IMR-90 (cell line): ENCODE data around the gene LTBP2. TPM values are rescaled to one million over a fixed set of nuclear protein-coding genes. Genes with fewer than 3 reads are reported as not detected.
A peak's percentile ranks its signal among the peaks of the same experiment; 100 is the strongest.

ENCODE experiments used
- ATAC-seq: fragments of 200-7000 bp; cut with Tn5 transposase; 2 replicates; pipeline ENCODE4 v1.9.1; 2020; ENCODE audit warnings: low read depth, mild to moderate bottlenecking, moderate library complexity
- BruUV-seq: library from RNA; stranded (reverse); fragments of 400-500 nt; replicated peaks from 2 replicates; lab custom pipeline; 2021; lab: Mats Ljungman, UMichigan
- CTCF ChIA-PET: fragments of 300-600 bp; formaldehyde crosslinking; extraction: SDS; loops from one replicate; lab custom pipeline; 2021; ENCODE audit warnings: antibody characterized with exemption; lab: Yijun Ruan, JAX
- POLR2A ChIA-PET: fragments of 300-600 bp; sonication (Branson Sonifier 250); formaldehyde crosslinking; loops from one replicate; lab custom pipeline; 2022; ENCODE audit warnings: antibody characterized with exemption; ENCODE audit not compliant: unreplicated experiment; lab: Charles Lee
- DNase-seq: peaks from one replicate; pipeline ENCODE4 v3.0.0; 2013
- H2AFZ ChIP-seq: replicated peaks from 2 replicates; pipeline ENCODE3; 2013; ENCODE audit warnings: low read length, mild to moderate bottlenecking; ENCODE audit not compliant: poor library complexity
- H2AK5ac ChIP-seq: 2 replicates; pipeline ENCODE4 v1.6.1; 2013; ENCODE audit warnings: low read depth, low read length, inconsistent platforms
- H2AK9ac ChIP-seq: replicated peaks from 2 replicates; pipeline ENCODE3; 2013; ENCODE audit warnings: mild to moderate bottlenecking, low read depth, low read length, moderate library complexity; ENCODE audit not compliant: poor library complexity
- H2BK120ac ChIP-seq: 2 replicates; pipeline ENCODE4 v1.6.1; 2013; ENCODE audit warnings: low read depth, low read length, inconsistent platforms
- H2BK15ac ChIP-seq: 3 replicates; pipeline ENCODE4 v1.6.1; 2013; ENCODE audit warnings: low read depth, low read length, inconsistent platforms
- H2BK20ac ChIP-seq: 2 replicates; pipeline ENCODE4 v1.6.1; 2013; ENCODE audit warnings: low read depth, mild to moderate bottlenecking, inconsistent platforms, low read length, moderate library complexity
- H2BK5ac ChIP-seq: 2 replicates; pipeline ENCODE4 v1.6.1; 2013; ENCODE audit warnings: mild to moderate bottlenecking, low read depth, low read length, inconsistent platforms; ENCODE audit not compliant: poor library complexity, severe bottlenecking
- H3K14ac ChIP-seq: replicated peaks from 2 replicates; pipeline ENCODE4 v1.6.1; 2013; ENCODE audit warnings: low read depth, low read length, inconsistent platforms
- H3K18ac ChIP-seq: 2 replicates; pipeline ENCODE4 v1.6.1; 2013; ENCODE audit warnings: low read depth, low read length, control low read depth
- H3K23ac ChIP-seq: 2 replicates; pipeline ENCODE4 v1.6.1; 2013; ENCODE audit warnings: low read depth, low read length, inconsistent platforms
- H3K27ac ChIP-seq: 2 replicates; pipeline ENCODE4 v1.5.1; 2013; ENCODE audit warnings: mild to moderate bottlenecking, control low read depth, low read length; ENCODE audit not compliant: insufficient read depth
- H3K27me3 ChIP-seq: 2 replicates; pipeline ENCODE4 v1.6.1; 2013; ENCODE audit warnings: low read length; ENCODE audit not compliant: control insufficient read depth, insufficient read depth
- H3K36me3 ChIP-seq: 2 replicates; pipeline ENCODE4 v1.6.1; 2013; ENCODE audit warnings: low read length, mixed read lengths; ENCODE audit not compliant: control insufficient read depth, insufficient read depth
- H3K4ac ChIP-seq: 2 replicates; pipeline ENCODE4 v1.6.1; 2013; ENCODE audit warnings: low read depth, low read length, inconsistent platforms
- H3K4me1 ChIP-seq: 2 replicates; pipeline ENCODE4 v1.6.1; 2013; ENCODE audit warnings: low read length, mixed read lengths; ENCODE audit not compliant: control insufficient read depth, insufficient read depth
- H3K4me2 ChIP-seq: 2 replicates; pipeline ENCODE4 v1.6.1; 2013; ENCODE audit warnings: low read depth, mild to moderate bottlenecking, control low read depth, low read length, moderate library complexity
- H3K4me3 ChIP-seq: 2 replicates; pipeline ENCODE4 v1.5.1; 2013; ENCODE audit warnings: low read depth, mild to moderate bottlenecking, control low read depth, low read length, moderate library complexity; ENCODE audit not compliant: insufficient read depth
- H3K56ac ChIP-seq: 2 replicates; pipeline ENCODE4 v1.6.1; 2013; ENCODE audit warnings: low read length, inconsistent platforms; ENCODE audit not compliant: insufficient read depth; ENCODE audit errors: extremely low read depth
- H3K79me1 ChIP-seq, 2 experiments: 2 replicates each; pipeline ENCODE4 v1.6.1; 2013; ENCODE audit warnings: low read length in 2 of 2, inconsistent platforms in 1 of 2, low read depth in 1 of 2
- H3K9ac ChIP-seq: 2 replicates; pipeline ENCODE4 v1.6.1; 2013; ENCODE audit warnings: low read depth, low read length, control low read depth
- H3K9me1 ChIP-seq: 2 replicates; pipeline ENCODE4 v1.6.1; 2013; ENCODE audit warnings: low read length, inconsistent platforms; ENCODE audit not compliant: insufficient read depth
- H3K9me3 ChIP-seq: 2 replicates; pipeline ENCODE4 v1.6.1; 2013; ENCODE audit warnings: low read length; ENCODE audit not compliant: control insufficient read depth, insufficient read depth
- H4K20me1 ChIP-seq: 2 replicates; pipeline ENCODE4 v1.6.1; 2013; ENCODE audit warnings: low read length, inconsistent platforms; ENCODE audit not compliant: insufficient read depth
- H4K5ac ChIP-seq: 2 replicates; pipeline ENCODE4 v1.6.1; 2013; ENCODE audit warnings: mild to moderate bottlenecking, low read depth, low read length, control low read depth
- H4K8ac ChIP-seq, 2 experiments: 2 replicates each; pipeline ENCODE4 v1.6.1; 2013; ENCODE audit warnings: low read depth in 2 of 2, low read length in 2 of 2, control low read depth in 1 of 2, inconsistent platforms in 1 of 2
- H4K91ac ChIP-seq: 2 replicates; pipeline ENCODE4 v1.6.1; 2013; ENCODE audit warnings: low read depth, low read length, inconsistent platforms; ENCODE audit not compliant: insufficient read depth
- CEBPB ChIP-seq: IDR thresholded peaks from 2 replicates; pipeline ENCODE4 v1.6.1; 2012; ENCODE audit warnings: low read depth, low read length, improper control_type of control experiment
- MAZ ChIP-seq: IDR thresholded peaks from 2 replicates; pipeline ENCODE4 v1.6.1; 2012; ENCODE audit warnings: low read depth, mild to moderate bottlenecking, low read length, improper control_type of control experiment, moderate library complexity, borderline replicate concordance
- dilution Hi-C: fragments of 300-500 bp; cut with HindIII; formaldehyde crosslinking; loops from one replicate; pipeline ENCODE4 v1.14.3; 2018; ENCODE audit warnings: low sequenced_read_pairs; ENCODE audit not compliant: unreplicated experiment
- in situ Hi-C: fragments of 300-500 bp; cut with MboI; formaldehyde crosslinking; loops from 3 replicates; pipeline ENCODE4 v1.14.3; 2019; ENCODE audit warnings: low sequenced_read_pairs, inconsistent platforms, mixed read lengths
- intact Hi-C: fragments of 100-400 bp; cut with micrococcal nuclease; formaldehyde crosslinking; loops from 2 replicates; pipeline ENCODE4 v1.10.0; 2022
- polyA plus RNA-seq, 3 experiments: library from polyadenylated mRNA; depleted of rRNA; stranded (reverse); fragments of >200 nt; gene quantifications; 2 replicates each; pipeline ENCODE4 v1.2.3, GENCODE V29; 2012; ENCODE audit warnings: low replicate concordance in 1 of 3
- total RNA-seq: library from RNA; depleted of rRNA; stranded (reverse); fragments of >200 nt; gene quantifications from 2 replicates; pipeline ENCODE4 v1.2.3, GENCODE V29; 2012

Gene LTBP2
- total and polyA plus RNA-seq, 2 of the 4 experiments (the other 2 are of a cell fraction), result 23.8 to 79.3 TPM

DNA sequence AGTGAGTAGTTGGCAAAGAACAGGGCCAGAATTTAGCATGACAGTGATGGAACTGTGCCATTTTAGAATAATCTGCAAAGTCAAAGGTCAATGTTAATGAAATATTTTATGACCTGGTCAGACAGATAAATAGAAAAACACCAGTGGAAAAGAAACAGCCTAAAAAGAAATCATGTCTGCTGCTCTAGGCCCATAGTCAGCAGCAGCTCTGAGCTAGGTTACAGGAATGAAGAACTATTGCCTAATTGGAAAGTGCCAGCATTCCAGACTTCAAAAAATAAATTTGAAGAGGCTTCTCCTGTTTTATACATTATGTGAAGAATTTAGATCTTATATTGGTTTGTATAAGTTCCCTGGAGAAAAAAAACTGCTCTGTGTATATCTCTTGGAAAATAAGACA is 128.7 kb downstream of the LTBP2 start:
- Histone ChIP-seq H3K36me3 (peaks cover 16% of the 10 kb centered on the region), H3K27ac (no peak overlapping the region)
- no TSS peak for BruUV-seq

More for the DNA sequence above, 128.7 kb downstream of the LTBP2 start:
- H3K9me1 ChIP-seq, result peaks cover 6% of the 10 kb centered on the region; the same call in 1 of the 2 replicates
- no peak overlapping the region; a peak in 1 of 4 replicates for H4K8ac ChIP-seq
- no peak overlapping the region for H3K9ac ChIP-seq
- H2AK9ac ChIP-seq, result no peak overlapping the region
- ChIA-PET POLR2A (no interaction called here), CTCF (no interaction called here)
- peaks cover 3 to 21% of the 10 kb centered on the region in 2 experiments; a peak in 3 of 4 replicates for H3K79me1 ChIP-seq
- H3K18ac ChIP-seq, result no peak overlapping the region
- peak; percentile 42 for DNase-seq
- peaks cover 6% of the 10 kb centered on the region for H3K4me1 ChIP-seq
- H3K4me2 ChIP-seq, result no peak overlapping the region
- no peak overlapping the region for H4K91ac ChIP-seq
- peak; percentile 85 for ATAC-seq
- H3K23ac ChIP-seq, result no peak overlapping the region
- H2BK120ac ChIP-seq, result no peak overlapping the region
- no peak overlapping the region for H2AK5ac ChIP-seq
- no peaks in the 10 kb centered on the region for H3K9me3 ChIP-seq
- H3K4me3 ChIP-seq, result no peak overlapping the region
- peak overlapping the region; percentile 42 for H2BK5ac ChIP-seq
- H4K20me1 ChIP-seq, result no peaks in the 10 kb centered on the region
- no peak overlapping the region for H2BK15ac ChIP-seq
- no peak overlapping the region for H3K56ac ChIP-seq
- no peak overlapping the region for H4K5ac ChIP-seq
- intact Hi-C loops, result no loop called here
- H2AFZ ChIP-seq, result no peak overlapping the region
- dilution Hi-C loops, result no loop called here
- no peaks in the 10 kb centered on the region for H3K27me3 ChIP-seq
- in situ Hi-C loops, result no loop called here
- no peak overlapping the region for H2BK20ac ChIP-seq
- H3K14ac ChIP-seq, result no peak overlapping the region
- no peak overlapping the region for H3K4ac ChIP-seq
- peak; percentile 66 for TF ChIP-seq CEBPB
- TF ChIP-seq MAZ, result no peak
